NCI-H1092 treated with DMSO at 0.1 percent for 48 hours (cell line): ENCODE measurements around the gene MYO1A.
"Not testable (repeated sequence)": the region's sequence is repeated elsewhere in the genome, so short reads cannot be mapped to it uniquely, and the experiment has no call there.

Source experiments
- DNase-seq: peaks from one replicate; lab custom pipeline; 2025; lab: John Stamatoyannopoulos, UW

The MYO1A gene

GRCh38 chr12:57087010-57087690, 37.2 kb upstream of the MYO1A start:
- no peak for DNase-seq

- DNase-seq, result peak; percentile 8
These were observed 36.6 kb upstream of the MYO1A start for GRCh38 chr12:57086493-57087009.

- no peak for DNase-seq
These were observed 36.1 kb upstream of the MYO1A start for GRCh38 chr12:57085999-57086492.

GRCh38 chr12:57080855-57081254, 30.9 kb upstream of the MYO1A start:
- no peak for DNase-seq

- no peak for DNase-seq
These were observed 29.9 kb upstream of the MYO1A start for GRCh38 chr12:57079821-57080220.

GRCh38 chr12:57078519-57079404, 28.8 kb upstream of the MYO1A start, which contains the start of gene NEMP1:
NEMP1 (minus strand) TSS chr12:57078791; CDS start chr12:57078745, 46 bp downstream.
- peak; percentile 99 for DNase-seq

GRCh38 chr12:57073566-57074450, 23.9 kb upstream of the MYO1A start:
- not testable (repeated sequence) for DNase-seq

- DNase-seq, result no peak
These were observed 22.7 kb upstream of the MYO1A start for GRCh38 chr12:57072661-57073060.

GRCh38 chr12:57069523-57069922, 19.6 kb upstream of the MYO1A start:
- DNase-seq, result peak; percentile 50

- no peak for DNase-seq
These were observed 16.3 kb upstream of the MYO1A start for GRCh38 chr12:57066245-57066644.

GRCh38 chr12:57063991-57064685, 14.2 kb upstream of the MYO1A start:
- DNase-seq, result no peak

GRCh38 chr12:57058454-57058853, 8.5 kb upstream of the MYO1A start:
- no peak for DNase-seq

- DNase-seq, result no peak
These were observed 7.3 kb upstream of the MYO1A start for GRCh38 chr12:57057067-57057751.

GRCh38 chr12:57055824-57056223, 5.9 kb upstream of the MYO1A start:
- DNase-seq, result no peak

- DNase-seq, result not testable (repeated sequence)
These were observed 4.0 kb upstream of the MYO1A start for GRCh38 chr12:57053901-57054300.

GRCh38 chr12:57053146-57053545, 3.2 kb upstream of the MYO1A start:
- not testable (repeated sequence) for DNase-seq

- no peak for DNase-seq
These were observed 1.1 kb upstream of the MYO1A start for GRCh38 chr12:57051011-57051410.

- no peak for DNase-seq
These were observed 846 bp downstream of the MYO1A start for GRCh38 chr12:57049119-57049446.

- no peak for DNase-seq
These were observed 1.4 kb downstream of the MYO1A start for GRCh38 chr12:57048423-57049118.

- no peak for DNase-seq
These were observed 1.9 kb downstream of the MYO1A start for GRCh38 chr12:57047981-57048380.
